ENCODE data around the gene THOP1.

THOP1 gene

GRCh38 chr19:2802826-2803225 is 17.5 kb downstream of the THOP1 start:
- no peak for FAIRE-seq
- DNase-seq (ENCODE audit: insufficient read length, low spot score), result no peak

- DNase-seq (ENCODE audit: insufficient read length, low spot score), result no peak
- no peak for FAIRE-seq
Measured at GRCh38 chr19:2803486-2804155, 18.3 kb downstream of the THOP1 start.

GRCh38 chr19:2804156-2805004 is 19.1 kb downstream of the THOP1 start:
- no peak for FAIRE-seq
- DNase-seq (ENCODE audit: insufficient read length, low spot score), result no peak

DNA sequence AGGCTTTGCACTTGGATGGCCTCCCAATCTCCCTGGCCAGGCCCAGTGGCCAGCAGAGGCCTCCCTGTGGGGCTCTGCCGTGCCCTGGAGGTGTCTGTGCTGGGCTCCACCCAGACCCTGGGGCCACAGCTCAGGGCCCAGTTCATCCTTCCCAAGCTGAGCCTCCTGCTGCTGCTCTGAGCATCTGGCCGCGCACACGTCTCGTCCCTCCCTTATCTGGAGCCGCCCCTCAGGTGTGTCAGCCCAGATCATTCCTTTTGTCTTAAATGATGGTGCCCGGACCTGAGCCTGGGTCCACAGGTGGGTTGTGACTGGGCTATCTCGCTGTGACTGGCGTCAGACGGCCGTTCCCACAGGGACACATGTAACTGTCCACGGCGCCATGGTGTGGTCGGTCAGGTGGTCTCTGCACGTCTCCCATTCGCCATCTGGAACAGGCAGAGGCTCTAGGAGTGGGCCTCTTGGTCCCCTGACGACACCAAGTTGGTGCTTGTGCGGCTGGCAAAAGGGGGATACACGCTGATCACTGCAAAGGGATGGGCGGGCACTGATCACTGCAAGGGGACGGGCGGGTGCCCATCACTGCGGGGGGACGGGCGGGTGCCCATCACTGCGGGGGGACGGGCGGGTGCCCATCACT is 20.1 kb downstream of the THOP1 start:
- DNase-seq (ENCODE audit: insufficient read length, low spot score) (no peak), FAIRE-seq (no peak)

GRCh38 chr19:2805991-2806649 is 20.8 kb downstream of the THOP1 start:
- no peak for DNase-seq (ENCODE audit: insufficient read length, low spot score)
- FAIRE-seq, result no peak

- no peak for DNase-seq (ENCODE audit: insufficient read length, low spot score)
- no peak for FAIRE-seq
Measured at GRCh38 chr19:2806736-2807378, 21.6 kb downstream of the THOP1 start.

GRCh38 chr19:2807379-2808128 is 22.3 kb downstream of the THOP1 start:
- FAIRE-seq, result no peak

DNA sequence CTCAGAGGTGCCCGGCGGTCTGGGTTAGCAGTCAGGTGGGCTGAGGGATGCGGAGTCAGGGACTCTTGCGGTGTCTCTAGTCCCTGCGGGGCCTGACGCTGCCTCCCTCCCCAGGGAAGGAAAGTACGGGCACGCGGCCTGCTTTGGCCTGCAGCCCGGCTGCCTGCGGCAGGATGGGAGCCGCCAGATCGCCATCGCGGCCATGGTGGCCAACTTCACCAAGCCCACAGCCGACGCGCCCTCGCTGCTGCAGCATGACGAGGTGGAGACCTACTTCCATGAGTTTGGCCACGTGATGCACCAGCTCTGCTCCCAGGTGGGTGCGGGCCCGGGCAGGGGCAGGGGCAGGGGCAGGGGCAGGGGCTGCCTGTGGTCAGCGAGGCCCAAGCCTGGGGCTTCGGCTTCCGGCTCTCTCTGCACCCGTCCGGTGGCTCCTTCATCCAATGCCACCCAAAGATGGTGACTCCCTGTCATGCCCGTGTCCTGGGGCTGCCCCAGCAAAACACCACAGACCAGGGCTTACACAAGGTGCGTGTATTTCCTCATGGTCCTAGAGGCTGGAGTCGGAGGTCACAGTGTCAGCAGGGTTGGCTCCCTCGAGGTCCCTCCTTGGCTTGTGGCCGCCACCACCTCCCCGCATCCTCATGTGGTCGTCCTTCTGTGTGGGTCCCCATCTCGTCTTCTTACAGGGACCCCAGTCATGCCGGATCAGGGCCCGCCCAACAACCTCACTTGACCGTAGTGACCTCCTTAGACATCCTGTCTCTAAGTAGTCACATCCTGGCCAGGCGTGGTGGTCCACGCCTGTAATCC is 23.0 kb downstream of the THOP1 start:
- DNase-seq (ENCODE audit: insufficient read length, low spot score) (no peak), FAIRE-seq (no peak)

More at GRCh38 chr19:2807379-2808128, 22.3 kb downstream of the THOP1 start:
- no peak for DNase-seq (ENCODE audit: insufficient read length, low spot score)

- DNase-seq (ENCODE audit: insufficient read length, low spot score) (no peak), FAIRE-seq (no peak)
Measured at GRCh38 chr19:2809387-2810140, 24.3 kb downstream of the THOP1 start.

- DNase-seq (ENCODE audit: insufficient read length, low spot score), result no peak
- FAIRE-seq, result no peak
Measured at GRCh38 chr19:2810141-2811091, 25.1 kb downstream of the THOP1 start.

GRCh38 chr19:2811221-2811722 is 26.0 kb downstream of the THOP1 start:
- no peak for DNase-seq (ENCODE audit: insufficient read length, low spot score)

GRCh38 chr19:2811735-2812413 is 26.6 kb downstream of the THOP1 start:
- no peak for FAIRE-seq

More at GRCh38 chr19:2811221-2811722, 26.0 kb downstream of the THOP1 start:
- FAIRE-seq, result no peak

DNA sequence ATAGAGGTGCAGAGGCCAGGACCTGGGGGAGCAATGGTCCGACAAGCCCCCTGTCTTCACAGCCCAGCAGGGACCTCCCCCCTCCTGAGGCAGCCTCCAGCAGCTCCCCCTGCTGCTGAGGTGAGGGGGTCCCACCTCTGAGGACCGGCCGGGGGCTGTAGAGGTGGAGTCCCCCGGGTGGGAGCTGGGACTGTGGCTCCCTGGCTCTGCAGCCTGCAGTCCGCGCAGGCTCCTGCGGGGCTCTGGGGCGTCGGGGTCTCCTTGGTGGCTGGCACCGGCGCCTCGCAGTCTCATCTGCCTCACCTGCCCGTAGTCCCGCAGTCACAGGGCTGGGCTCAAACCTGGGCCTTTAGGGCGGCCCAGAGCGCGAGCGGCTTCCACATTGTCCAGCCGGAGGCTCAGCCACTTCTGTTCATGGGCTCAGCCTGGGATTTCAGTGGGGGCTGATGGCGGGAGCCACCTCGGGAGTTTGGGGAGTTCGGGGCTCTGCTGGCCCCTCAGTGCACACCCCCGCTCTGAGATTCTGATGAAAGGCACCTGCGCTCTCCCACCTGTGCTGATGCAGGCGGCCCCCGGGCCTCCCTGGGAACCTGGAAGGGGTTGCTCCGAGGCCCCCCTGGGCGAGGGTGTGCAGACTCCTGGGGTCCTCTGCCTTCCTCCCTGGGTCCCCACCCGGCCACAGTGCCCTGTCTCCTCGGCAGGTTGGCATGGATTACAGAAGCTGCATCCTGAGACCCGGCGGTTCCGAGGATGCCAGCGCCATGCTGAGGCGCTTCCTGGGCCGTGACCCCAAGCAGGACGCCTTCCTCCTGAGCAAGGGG is 27.3 kb downstream of the THOP1 start:
- DNase-seq (ENCODE audit: insufficient read length, low spot score) (no peak), FAIRE-seq (no peak)

More at GRCh38 chr19:2811735-2812413, 26.6 kb downstream of the THOP1 start:
- no peak for DNase-seq (ENCODE audit: insufficient read length, low spot score)

GRCh38 chr19:2813235-2814160 is 28.2 kb downstream of the THOP1 start:
- no peak for FAIRE-seq
- DNase-seq (ENCODE audit: insufficient read length, low spot score), result no peak

Measured in GM19239 (cell line).